ENCODE results near the gene DYNC2H1.

Gene DYNC2H1

GRCh38 chr11:103281301-103281700 lies 172.1 kb downstream of the DYNC2H1 start:
- no peak for DNase-seq

GRCh38 chr11:103284260-103284659 lies 175.0 kb downstream of the DYNC2H1 start:
- no peak for DNase-seq

GRCh38 chr11:103294516-103294915 lies 185.3 kb downstream of the DYNC2H1 start:
- DNase-seq = no peak

GRCh38 chr11:103295704-103296103 lies 186.5 kb downstream of the DYNC2H1 start:
- no peak for DNase-seq

GRCh38 chr11:103297900-103298299 lies 188.7 kb downstream of the DYNC2H1 start:
- DNase-seq = no peak

- no peak for DNase-seq
Measured at GRCh38 chr11:103315248-103315647, 206.0 kb downstream of the DYNC2H1 start.

- no peak for DNase-seq
Measured at GRCh38 chr11:103317118-103317517, 207.9 kb downstream of the DYNC2H1 start.

GRCh38 chr11:103322821-103323220 lies 213.6 kb downstream of the DYNC2H1 start:
- no peak for DNase-seq

- no peak for DNase-seq
Measured at GRCh38 chr11:103325686-103326069, 216.5 kb downstream of the DYNC2H1 start.

- DNase-seq = peak; percentile 36
Measured at GRCh38 chr11:103326070-103326794, 217.0 kb downstream of the DYNC2H1 start.

GRCh38 chr11:103327721-103328120 lies 218.5 kb downstream of the DYNC2H1 start:
- DNase-seq = no peak

- no peak for DNase-seq
Measured at GRCh38 chr11:103332409-103332808, 223.2 kb downstream of the DYNC2H1 start.

GRCh38 chr11:103338621-103339484 lies 229.6 kb downstream of the DYNC2H1 start:
- no peak for DNase-seq

GRCh38 chr11:103339485-103339857 lies 230.2 kb downstream of the DYNC2H1 start:
- no peak for DNase-seq

GRCh38 chr11:103340956-103341355 lies 231.7 kb downstream of the DYNC2H1 start:
- DNase-seq = no peak

GRCh38 chr11:103344886-103345285 lies 235.7 kb downstream of the DYNC2H1 start:
- DNase-seq = no peak

- DNase-seq = no peak
Measured at GRCh38 chr11:103349595-103349994, 240.4 kb downstream of the DYNC2H1 start.

- no peak for DNase-seq
Measured at GRCh38 chr11:103354656-103355055, 245.4 kb downstream of the DYNC2H1 start.

- DNase-seq = no peak
Measured at GRCh38 chr11:103358251-103358650, 249.0 kb downstream of the DYNC2H1 start.

- DNase-seq = no peak
Measured at GRCh38 chr11:103359216-103359615, 250.0 kb downstream of the DYNC2H1 start.

GRCh38 chr11:103364687-103365086 lies 255.5 kb downstream of the DYNC2H1 start:
- no peak for DNase-seq

- DNase-seq = no peak
Measured at GRCh38 chr11:103367650-103368049, 258.4 kb downstream of the DYNC2H1 start.

- DNase-seq = no peak
Measured at GRCh38 chr11:103368145-103368544, 258.9 kb downstream of the DYNC2H1 start.

GRCh38 chr11:103370076-103370475 lies 260.9 kb downstream of the DYNC2H1 start:
- DNase-seq = no peak
